Forelimb muscle (tissue), 1 donor: Measurements from ENCODE around the gene OR9A2. TPM values are rescaled to one million over a fixed set of nuclear protein-coding genes. Genes with fewer than 3 reads are reported as not detected.

Experiments
- polyA plus RNA-seq: library from polyadenylated mRNA; unstranded; fragments of 120-200 nt; gene quantifications from one replicate; pipeline ENCODE4 v1.2.1, GENCODE V29; 2013; ENCODE audit not compliant: insufficient read length

The OR9A2 gene
- polyA plus RNA-seq, 1 donor = not detected

Other genes with a start within 250 kb of the OR9A2 start
- gene EPHB6, start 172.1 kb downstream of the OR9A2 start, polyA plus RNA-seq = 4.2 TPM
- 0.09 TPM for gene TRPV6, start 141.4 kb downstream of the OR9A2 start, polyA plus RNA-seq
- gene TRPV5, start 93.4 kb downstream of the OR9A2 start, polyA plus RNA-seq = 0.15 TPM
- 0.25 TPM for gene LLCFC1, start 87.6 kb downstream of the OR9A2 start, polyA plus RNA-seq
- 0.87 TPM for gene KEL, start 64.8 kb downstream of the OR9A2 start, polyA plus RNA-seq
- gene OR6V1, start 25.2 kb upstream of the OR9A2 start, polyA plus RNA-seq = not detected
- gene PIP, start 104.9 kb upstream of the OR9A2 start, polyA plus RNA-seq = not detected
- gene TAS2R39, start 156.3 kb upstream of the OR9A2 start, polyA plus RNA-seq = not detected
- not detected for gene TAS2R40, start 194.9 kb upstream of the OR9A2 start, polyA plus RNA-seq
- gene GSTK1, start 236.3 kb upstream of the OR9A2 start, polyA plus RNA-seq = 85.2 TPM